Cerebellar nuclear complex (tissue), 1 donor: ENCODE results near the gene NRL.

Experiments
- DNase-seq, 2 experiments: peaks; one replicate each; lab custom pipeline; 2025; lab: John Stamatoyannopoulos, UW

NRL gene

DNA sequence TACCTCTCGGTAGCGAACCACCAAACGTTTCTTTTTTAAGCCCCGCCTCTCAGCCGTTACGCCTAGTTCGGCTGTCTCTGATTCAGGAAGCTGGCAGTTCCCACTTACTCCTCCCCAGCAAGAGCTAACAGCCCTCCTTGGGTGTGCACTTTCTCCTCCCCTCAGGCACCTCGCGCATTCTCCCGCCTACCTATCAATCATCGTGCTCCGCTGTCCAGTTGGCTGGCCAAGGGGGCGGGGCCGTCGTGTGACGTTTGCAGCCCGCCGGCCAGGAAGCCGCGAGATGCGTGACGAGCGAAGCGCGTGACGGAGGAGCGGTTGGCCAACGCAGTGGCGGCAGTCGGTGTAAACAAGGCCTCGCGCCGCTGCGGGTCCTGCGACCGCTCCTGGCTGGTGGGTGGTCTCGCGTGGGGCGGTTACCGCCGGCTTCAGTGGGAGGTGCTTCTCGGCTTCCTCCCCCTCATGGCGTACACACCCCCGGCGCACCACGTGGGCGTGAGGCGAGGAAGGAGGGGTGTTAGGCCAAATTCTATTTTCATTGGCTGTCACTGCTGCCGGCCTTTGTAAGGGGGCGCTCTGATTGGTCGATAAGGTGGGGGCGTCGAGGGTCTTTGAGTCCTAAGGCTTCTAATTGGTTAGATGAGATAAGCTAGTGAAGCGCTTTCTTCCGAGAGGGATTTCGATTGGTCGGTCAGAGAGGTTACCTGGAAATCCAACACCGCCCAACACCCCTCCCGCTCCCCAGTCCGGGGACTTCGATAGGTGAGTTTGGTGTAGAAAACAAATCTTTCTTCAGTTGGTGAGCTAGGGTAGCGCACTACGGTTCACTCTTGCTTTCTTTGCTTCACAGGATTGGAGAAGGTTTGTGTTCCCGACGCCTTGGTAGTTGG lies at the start of gene NRL, which contains the start of gene DCAF11:
NRL (minus strand) TSS at position 418 of the 890 bp plus-strand sequence. CDS start 32,101 bp downstream, outside the sequence.
DCAF11 (plus strand) TSS at position 246 of the 890 bp plus-strand sequence. CDS start 818 bp downstream, outside the sequence.
- DNase-seq = peak; percentile 95 to 98

DNA sequence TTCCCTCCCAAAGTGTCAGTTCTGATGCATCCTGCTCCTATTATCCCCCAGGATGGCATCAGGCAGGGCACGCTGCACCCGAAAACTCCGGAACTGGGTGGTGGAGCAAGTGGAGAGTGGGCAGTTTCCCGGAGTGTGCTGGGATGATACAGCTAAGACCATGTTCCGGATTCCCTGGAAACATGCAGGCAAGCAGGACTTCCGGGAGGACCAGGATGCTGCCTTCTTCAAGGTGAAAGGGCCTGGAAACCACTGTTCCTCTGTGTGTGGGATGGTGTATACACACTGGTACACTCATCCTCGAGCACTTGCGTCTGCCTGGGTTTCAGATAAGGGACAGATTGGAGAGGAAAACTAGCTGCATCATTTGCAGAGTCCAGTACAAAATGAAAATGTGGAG lies 47.3 kb upstream of the NRL start:
- no peak for DNase-seq

DNA sequence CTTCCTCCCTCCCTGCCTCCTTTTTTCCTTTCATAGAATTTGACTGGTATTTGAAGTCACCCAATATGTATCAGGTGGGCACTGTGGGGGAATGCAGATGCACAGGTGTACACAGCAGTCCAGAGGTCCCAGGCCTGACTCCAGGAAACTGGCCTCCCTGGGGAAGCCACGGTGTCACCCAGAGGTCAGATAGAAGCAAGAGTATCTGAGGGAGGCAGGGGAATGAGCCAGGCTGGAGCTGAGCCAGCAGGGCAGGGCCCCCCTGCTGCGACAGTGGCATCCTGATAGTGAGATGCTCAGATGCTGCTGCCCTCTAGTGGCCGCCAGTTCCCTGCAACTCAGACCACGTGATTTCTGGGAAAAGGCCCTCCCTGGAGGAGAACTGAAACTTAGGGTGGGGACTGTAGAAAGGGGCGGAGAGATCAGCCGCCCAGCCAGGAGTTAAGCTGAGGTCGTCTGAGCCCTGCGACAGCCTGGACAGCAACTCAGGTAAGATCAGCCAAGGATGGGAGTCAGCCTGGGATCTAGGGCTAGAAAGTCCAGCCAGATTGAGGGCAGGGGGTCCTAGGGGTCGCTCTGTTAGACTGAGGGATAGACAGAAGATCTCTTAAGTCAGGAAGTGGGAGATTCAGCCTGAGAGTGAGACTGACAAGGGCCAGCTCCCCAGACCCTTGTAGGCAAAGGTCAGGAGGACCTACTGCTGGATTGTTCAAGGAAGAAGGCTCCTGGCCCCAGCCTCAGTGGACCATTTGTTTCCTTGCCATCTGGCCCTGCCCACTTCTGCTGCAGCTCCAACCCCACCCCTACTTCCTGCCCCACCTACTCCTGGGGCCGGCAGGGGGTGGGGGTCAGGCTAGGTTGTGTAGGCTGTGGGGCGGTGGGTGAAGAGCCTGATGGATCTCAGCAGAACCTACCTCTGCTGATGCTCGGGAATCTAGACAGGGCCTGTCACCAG lies 46.4 kb upstream of the NRL start, which contains the start of gene IRF9:
IRF9 (plus strand) TSS at position 416 of the 955 bp plus-strand sequence. CDS start 880 bp downstream, outside the sequence.
- DNase-seq = peak in 1 of 2 experiments; percentile 65

DNA sequence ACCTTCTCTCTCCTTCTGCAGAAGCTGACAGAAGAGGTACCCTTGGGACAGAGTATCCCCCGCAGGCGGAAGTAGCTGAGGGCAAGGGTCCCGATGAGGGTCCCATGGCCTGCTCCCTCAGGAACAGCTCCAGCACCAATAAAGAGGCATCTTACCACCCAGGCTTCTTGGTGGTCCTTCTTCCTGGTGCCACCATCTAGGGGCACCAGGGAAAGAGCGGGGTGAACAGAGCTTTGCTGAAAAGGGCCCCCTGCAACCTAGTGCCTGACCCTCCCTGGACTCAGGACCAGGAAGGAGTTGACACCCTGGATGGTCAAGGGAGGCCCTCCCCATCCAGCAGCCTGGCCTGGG lies 45.7 kb upstream of the NRL start:
- no peak for DNase-seq

DNA sequence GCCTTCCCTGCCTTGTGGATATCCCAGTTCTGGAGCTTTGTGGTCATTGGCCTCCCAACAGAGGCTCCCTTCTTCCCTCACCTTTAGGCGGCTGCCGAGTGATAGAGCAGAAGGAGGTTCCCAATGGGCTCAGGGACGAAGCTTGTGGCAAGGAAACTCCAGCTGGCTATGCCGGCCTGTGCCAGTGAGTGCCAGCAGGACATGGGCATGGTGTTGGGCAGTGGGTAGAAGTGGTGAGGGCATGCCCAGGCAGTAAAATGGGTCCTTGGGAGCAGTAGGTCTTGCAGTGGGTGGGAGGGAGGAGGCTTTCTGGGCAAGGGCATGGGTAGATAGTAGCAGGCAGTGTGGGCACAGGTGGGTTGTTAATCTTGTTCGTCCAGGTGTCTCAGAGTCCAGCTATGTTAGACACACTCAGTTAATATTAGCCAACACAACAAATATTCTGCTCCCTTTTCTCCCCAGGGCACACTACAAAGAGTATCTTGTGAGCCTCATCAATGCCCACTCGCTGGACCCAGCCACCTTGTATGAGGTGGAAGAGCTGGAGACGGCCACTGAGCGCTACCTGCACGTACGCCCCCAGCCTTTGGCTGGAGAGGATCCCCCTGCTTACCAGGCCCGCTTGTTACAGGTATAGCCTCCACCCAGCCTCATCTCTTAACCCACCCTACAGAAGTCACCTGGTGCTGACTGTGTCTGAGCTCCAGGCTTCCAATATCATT lies 45.2 kb upstream of the NRL start:
- DNase-seq = no peak

DNA sequence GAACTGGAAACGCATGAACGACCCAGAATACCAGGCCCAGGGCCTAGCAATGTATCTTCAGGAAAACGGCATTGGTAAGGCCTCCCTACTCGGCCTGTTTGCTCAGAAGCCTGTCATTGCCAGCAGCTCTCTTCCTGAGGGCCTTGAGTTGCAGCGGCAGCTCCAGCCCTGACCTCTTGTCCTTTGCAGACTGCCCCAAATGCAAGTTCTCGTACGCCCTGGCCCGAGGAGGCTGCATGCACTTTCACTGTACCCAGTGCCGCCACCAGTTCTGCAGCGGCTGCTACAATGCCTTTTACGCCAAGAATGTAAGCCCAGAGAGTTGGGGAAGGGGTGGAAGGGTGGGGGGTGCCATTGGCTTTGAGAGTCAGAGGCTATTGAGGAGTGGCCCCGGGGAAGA lies 42.6 kb upstream of the NRL start:
- no peak for DNase-seq

DNA sequence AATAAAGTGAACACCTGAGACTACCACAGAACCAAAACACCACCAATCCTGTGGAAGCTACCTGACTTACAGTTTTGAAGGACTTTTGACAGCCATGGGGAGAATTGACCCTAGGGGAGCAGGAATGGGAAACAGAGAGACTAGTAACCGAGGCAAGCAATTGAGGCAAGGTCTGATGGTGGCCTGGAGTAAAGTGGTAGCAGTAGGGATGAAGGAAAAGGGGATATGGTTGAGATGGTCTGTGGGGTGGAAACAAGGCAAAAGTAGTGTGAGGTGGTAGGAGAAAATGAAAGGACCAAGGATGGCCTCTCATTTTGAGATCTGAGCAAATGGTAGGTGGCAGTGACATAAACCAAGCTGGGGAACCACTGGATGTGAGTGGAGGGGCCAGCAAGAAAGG lies 42.1 kb upstream of the NRL start:
- DNase-seq = no peak

DNA sequence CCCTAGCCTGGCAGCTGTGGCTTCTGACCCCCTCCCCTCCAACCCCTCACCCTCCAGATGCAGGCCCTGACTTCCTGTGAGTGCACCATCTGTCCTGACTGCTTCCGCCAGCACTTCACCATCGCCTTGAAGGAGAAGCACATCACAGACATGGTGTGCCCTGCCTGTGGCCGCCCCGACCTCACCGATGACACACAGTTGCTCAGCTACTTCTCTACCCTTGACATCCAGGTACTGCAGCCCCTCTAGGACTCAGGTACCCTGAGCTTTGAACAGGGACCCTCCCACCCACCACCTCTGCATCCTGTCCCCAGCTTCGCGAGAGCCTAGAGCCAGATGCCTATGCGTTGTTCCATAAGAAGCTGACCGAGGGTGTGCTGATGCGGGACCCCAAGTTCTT lies 40.4 kb upstream of the NRL start:
- DNase-seq = no peak

DNA sequence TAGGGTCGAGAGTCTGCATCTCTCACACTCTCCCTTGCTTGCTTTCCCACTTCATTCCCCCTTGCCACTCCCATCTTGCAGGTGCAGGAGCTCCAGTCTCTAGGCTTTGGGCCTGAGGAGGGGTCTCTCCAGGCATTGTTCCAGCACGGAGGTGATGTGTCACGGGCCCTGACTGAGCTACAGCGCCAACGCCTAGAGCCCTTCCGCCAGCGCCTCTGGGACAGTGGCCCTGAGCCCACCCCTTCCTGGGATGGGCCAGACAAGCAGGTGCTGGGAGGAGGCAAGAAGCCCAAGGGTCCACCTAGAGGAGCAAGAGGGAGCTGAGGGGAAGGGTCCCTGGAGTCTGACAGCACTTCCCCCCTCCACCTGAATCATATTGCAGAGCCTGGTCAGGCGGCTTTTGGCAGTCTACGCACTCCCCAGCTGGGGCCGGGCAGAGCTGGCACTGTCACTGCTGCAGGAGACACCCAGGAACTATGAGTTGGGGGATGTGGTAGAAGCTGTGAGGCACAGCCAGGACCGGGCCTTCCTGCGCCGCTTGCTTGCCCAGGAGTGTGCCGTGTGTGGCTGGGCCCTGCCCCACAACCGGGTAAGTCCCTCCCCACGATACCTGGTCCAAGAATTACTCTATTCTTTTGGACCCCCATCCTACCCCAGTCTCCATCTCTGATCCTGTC lies 36.8 kb upstream of the NRL start:
- no peak for DNase-seq

DNA sequence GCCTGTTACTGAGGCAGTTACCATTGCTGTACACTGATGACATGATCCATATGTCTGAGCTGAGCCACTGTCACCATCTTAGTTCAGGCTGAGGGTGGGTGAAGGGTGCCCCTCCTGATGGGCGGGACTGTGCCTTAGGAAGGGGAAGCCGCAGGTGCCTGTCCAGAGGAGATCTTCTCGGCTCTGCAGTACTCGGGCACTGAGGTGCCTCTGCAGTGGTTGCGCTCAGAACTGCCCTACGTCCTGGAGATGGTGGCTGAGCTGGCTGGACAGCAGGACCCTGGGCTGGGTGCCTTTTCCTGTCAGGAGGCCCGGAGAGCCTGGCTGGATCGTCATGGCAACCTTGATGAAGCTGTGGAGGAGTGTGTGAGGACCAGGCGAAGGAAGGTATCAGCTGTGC lies 36.2 kb upstream of the NRL start:
- no peak for DNase-seq

DNA sequence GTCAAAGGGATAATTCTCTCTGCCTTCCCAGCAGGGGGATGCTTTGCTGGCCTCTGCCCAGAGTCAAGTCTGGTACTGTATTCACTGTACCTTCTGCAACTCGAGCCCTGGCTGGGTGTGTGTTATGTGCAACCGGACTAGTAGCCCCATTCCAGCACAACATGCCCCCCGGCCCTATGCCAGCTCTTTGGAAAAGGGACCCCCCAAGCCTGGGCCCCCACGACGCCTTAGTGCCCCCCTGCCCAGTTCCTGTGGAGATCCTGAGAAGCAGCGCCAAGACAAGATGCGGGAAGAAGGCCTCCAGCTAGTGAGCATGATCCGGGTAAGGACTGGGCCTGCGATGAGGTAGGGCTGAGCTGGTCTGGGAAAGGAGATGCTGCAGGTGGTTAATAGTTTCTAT lies 35.8 kb upstream of the NRL start:
- no peak for DNase-seq

DNA sequence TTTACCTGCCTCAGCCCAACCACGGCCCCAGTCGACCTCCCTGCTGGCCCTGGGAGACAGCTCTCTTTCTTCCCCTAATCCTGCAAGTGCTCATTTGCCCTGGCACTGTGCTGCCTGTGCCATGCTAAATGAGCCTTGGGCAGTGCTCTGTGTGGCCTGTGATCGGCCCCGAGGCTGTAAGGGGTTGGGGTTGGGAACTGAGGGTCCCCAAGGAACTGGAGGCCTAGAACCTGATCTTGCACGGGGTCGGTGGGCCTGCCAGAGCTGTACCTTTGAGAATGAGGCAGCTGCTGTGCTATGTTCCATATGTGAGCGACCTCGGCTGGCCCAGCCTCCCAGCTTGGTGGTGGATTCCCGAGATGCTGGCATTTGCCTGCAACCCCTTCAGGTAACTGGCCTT lies 35.3 kb upstream of the NRL start:
- no peak for DNase-seq

DNA sequence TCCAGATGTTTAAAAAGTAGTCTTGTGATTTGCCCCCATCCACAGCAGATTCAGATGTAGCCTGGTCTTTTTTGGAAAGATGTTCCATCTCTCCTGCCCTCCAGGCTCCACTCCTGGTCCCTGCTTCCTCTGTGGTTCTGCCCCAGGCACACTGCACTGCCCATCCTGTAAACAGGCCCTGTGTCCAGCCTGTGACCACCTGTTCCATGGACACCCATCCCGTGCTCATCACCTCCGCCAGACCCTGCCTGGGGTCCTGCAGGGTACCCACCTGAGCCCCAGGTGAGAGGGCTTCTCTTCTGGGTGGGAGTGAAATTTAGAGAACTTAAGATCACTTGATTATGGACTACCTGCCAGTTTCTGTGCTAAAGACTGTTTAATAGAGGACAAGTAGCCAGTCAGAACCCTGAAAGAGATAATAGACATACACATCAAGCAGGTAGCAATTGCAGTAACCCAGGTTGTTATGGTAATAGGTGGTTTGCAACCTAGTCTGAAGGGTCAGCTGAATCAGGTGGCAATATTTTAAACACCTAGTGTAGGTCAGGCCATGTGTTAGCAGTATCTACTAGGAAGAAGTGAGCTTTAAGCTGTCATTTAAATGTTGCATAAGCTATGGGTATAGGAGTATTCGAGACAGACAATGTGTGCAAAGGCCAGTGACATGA lies 34.7 kb upstream of the NRL start:
- DNase-seq = no peak

DNA sequence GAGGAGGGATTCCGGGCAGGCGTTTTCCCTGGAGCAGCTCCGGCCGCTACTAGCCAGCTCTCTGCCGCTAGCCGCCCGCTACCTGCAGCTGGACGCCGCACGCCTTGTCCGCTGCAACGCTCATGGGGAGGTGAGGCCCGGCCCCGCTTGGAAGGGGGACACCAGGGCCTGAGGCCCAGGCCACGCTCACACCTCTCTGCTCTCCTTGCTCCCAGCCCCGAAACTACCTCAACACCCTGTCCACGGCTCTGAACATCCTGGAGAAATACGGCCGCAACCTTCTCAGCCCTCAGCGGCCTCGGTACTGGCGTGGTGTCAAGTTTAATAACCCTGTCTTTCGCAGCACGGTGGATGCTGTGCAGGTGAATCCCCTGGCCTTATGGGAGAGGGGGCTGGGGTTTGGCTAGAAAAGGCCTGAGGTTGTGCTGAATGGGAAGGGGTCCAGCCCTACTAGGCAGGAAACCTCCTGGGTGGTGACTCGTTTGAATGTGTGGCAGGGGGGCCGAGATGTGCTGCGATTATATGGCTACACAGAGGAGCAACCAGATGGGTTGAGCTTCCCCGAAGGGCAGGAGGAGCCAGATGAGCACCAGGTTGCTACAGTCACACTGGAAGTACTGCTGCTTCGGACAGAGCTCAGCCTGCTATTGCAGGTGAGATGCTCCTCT lies 33.1 kb upstream of the NRL start:
- no peak for DNase-seq

DNA sequence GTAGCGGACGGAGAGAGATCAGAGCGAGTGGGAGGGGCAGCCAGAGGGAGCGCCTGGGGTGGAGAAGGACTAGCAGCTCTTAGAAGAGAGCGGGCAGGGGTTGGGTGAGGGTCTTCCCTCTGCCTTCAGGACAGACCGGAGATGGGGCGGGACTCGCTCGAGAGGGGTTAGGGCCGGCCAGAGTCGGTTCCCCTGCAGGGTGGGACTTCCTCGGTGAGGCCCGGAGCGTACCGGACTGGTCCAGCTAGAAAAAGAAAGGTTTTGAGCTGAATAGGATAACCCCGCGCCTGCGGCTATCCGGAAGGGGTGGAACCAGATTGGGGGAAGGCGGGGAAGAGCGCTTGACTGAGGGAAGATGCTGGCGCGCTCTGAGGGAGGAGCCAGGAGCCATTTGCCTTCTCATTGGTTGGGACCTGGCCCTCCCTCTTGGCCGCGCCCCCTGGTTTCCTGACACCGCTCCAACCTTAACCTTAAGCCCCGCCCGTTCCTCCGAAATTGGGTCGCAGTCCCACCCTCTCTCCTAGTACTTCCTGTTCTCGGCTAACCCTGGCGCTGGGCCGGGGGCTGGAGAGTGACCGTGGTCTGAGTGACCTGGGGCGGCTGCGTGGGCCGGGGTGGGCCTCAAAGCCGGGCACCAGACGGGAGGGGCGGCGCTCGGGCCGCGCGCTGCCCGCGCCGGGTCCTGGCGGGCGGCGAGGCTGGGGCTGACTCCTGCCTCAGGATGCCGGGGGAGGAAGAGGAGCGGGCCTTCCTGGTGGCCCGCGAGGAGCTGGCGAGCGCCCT lies 32.4 kb upstream of the NRL start, which contains the start of gene RNF31:
RNF31 (plus strand) TSS at position 521 of the 783 bp plus-strand sequence; CDS start at position 722, 201 bp downstream.
- DNase-seq = peak; percentile 89 to 98

DNA sequence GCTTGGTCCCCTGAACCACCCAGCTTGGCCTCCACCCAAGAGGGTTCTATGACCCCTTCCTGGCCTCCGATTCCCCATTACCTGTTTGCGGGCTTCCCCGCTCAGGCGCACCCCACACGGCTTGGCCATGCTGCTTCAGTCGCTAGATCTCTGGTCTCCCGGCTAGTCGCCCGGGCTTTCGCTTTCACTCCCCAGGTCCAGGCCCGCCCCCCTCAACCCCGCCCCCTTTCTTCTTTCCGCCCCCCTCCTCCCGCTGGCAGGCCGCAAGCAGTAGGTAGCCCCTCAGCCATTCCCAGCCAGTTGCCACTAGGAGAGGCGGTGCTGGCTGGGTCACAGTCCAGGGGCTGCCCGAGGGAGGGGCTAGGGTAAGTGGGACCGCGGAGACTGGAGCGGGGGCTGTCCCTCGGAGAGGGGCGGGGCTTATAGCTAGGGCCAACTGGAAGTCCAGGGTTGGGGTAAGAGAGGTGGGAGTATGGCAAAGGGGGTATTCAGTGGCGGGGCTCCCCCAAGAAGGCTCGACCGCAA lies 31.8 kb upstream of the NRL start, which contains the start of gene PSME2:
PSME2 (minus strand) TSS at position 158 of the 525 bp plus-strand sequence; CDS start at position 129, 29 bp downstream.
- peak in 1 of 2 experiments; percentile 25 for DNase-seq

DNA sequence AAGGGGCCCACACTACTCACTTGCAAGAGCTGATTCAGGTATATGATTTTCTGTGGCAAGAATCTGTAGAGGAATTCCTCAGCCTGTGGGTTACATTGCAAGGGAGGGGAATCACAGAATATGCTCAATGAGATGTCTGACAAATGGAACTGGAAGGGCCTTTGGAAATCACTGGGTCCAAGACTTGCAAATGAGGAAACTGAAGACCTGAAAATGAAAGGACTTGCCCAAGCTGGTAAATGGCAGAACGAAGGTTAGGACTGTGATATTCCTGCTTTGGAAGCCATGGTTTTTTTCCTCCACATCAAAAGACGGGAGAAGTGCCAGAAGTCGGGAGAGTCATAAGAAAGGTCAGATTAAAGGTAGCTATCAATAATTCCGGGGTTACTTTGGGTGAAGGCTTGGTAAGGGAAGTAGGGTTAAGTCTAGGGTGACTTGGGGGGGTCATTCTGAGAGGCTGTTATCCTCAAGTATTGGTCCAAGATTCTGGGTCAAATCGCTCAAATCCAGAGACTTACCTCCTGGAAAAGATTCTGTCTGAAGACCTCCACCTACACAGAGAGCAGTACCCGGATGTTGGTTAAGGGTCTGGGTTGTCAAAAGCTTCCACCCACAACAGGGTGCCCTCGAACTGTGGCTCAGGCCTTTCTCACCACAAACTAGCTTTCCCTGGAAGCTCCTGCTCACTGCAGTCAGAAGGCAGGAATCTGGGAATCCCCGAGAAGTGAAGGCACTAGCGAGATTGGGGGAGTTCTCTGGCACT lies 31.1 kb upstream of the NRL start:
- no peak for DNase-seq

DNA sequence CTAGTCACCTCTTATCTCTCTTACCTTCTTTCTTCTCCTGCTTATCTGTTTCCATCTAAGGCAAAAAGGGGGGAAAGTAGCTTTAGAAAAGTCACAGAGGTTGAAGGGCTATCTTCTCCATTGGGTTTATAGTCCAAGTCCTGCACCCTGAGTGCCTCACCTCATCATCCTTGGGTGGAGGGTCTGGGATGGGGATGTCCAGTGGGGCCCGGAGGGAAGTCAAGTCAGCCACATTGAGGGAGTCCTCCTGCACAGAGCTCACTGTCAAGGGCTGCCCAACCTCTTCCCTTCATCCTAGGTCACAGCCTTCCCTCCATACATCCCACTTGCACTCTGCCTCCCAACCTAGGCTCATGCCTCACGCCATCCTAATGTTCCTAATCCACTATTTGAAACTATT lies 30.5 kb upstream of the NRL start:
- DNase-seq = no peak
